ENCODE results near the gene VTI1A.

VTI1A gene

DNA sequence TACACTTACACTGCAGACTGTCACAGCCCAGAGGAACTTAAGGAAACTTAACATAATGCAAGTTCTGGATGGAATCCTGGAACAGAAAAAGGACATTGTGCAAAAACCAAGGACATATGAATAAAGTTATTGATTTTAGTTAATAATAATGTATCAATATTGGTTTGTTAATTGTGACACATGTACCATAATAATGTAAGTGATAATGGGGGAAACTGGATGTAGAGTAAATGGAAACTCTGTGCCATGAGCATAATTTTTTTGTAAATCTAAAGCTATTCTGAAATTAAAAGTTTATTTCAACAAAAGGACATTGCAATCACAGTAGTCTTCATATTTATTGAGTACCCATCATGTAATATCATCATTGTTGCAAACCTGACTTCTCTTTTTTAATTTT lies 107.2 kb downstream of the VTI1A start:
- DNase-seq (ENCODE audit: insufficient read length) = no peak
- no peak for FAIRE-seq
- TF ChIP-seq POLR2A (IDR thresholded peaks at IDR 0.05; ENCODE audit: low read depth, low read length) (no peak), POLR2AphosphoS5 (IDR thresholded peaks at IDR 0.05; ENCODE audit: low read depth, low read length) (no peak)

DNA sequence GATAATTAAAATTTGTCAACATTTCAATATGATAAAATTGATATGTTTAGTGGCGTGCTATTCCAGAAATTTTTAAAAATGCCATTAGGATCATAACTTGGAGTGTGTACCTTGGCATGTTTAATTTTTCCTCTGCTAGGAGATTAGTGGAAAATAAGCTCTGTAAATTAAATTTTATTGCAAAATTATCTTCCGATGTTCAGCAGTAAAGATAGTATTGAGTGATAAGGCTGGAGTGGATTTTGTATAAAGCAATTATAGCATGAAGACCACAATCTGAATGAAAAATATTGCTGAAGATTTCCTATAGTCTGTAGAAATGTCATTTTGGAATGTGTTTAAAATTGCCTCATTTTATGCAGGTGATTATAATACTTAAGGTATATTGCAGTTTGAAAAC lies 110.2 kb downstream of the VTI1A start:
- no peak for FAIRE-seq
- DNase-seq (ENCODE audit: insufficient read length) = no peak
- TF ChIP-seq POLR2A (IDR thresholded peaks at IDR 0.05; ENCODE audit: low read depth, low read length) (no peak), POLR2AphosphoS5 (IDR thresholded peaks at IDR 0.05; ENCODE audit: low read depth, low read length) (no peak), TAF1 (IDR thresholded peaks at IDR 0.05; ENCODE audit: borderline replicate concordance, low read depth, low read length) (no peak)

DNA sequence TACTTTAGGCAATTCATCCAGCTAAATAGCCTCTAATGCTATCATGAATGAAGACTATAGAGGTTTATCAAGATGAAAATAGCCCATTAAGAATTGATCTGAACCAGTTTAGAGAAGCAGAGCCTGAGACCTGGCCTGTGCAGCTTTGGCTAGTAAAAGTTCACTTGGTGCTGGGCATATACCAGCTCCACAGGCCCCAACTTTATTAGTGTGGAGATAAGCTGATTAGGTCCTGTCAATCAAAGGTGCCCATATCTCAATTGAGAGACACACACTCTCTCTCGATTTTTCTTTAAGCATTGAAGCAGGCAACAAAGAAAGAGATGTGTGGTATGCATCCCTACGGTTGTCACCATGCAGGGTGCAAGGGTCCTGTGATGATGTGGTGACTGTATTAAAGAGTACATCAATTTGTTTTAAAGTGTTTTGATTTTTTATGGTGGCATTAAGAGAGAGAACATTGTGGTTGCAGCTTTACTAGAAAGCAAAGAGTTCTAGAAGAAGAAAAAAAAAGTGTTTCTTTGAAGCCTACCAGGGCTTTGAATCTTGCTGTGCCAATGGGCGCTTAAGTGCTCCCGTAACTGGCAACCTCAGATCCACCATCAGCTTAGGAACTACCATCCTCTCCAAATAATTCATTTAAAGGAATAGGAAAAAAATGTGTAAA lies 111.6 kb downstream of the VTI1A start:
- FAIRE-seq (no peak), DNase-seq (ENCODE audit: insufficient read length) (no peak)
- TF ChIP-seq POLR2AphosphoS5 (IDR thresholded peaks at IDR 0.05; ENCODE audit: low read depth, low read length) = no peak
- TF ChIP-seq TAF1 (IDR thresholded peaks at IDR 0.05; ENCODE audit: borderline replicate concordance, low read depth, low read length) = no peak
- no peak for TF ChIP-seq POLR2A (IDR thresholded peaks at IDR 0.05; ENCODE audit: low read depth, low read length)

DNA sequence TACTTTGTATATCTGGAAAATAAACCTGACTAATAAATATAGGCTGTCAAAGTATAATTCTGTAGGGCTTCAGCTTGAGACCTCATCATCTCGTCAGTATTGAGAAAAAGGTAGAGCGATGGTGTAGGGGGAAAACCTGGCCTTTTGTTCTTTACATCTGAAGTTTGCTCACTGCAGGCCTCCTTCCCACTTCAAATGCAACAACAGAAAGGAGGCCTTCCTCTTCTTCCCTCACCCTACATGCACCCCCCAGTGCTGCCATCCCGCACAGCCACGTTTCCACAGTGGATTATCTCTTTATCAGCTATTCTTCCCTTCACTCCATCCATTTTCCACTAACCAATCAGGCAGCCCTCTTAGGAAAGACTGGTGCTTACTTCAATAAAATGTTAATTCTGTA lies 112.3 kb downstream of the VTI1A start:
- no peak for FAIRE-seq
- no peak for DNase-seq (ENCODE audit: insufficient read length)

DNA sequence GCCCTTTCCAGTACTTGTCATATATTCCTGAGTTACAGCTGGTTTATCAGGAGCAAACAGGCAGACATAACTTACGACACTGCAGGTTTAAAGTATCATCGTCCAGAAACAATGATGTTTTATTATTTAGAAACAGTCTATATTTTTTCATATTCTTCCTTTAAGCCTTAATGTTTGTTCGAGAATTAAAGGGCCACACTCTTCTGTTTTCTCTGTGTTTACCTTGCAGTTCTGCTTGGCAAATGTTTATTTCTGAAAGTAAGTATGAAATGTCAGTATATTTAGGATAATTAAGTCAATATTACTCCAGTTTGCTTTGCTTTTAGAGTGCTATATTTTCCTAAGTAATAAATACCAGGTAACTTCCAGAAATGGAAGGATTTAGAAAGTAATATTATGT lies 115.1 kb downstream of the VTI1A start:
- DNase-seq (ENCODE audit: insufficient read length) (no peak), FAIRE-seq (no peak)
- TF ChIP-seq TAF1 (IDR thresholded peaks at IDR 0.05; ENCODE audit: borderline replicate concordance, low read depth, low read length) (no peak), POLR2A (IDR thresholded peaks at IDR 0.05; ENCODE audit: low read depth, low read length) (no peak), POLR2AphosphoS5 (IDR thresholded peaks at IDR 0.05; ENCODE audit: low read depth, low read length) (no peak)

More for the DNA sequence above, 112.3 kb downstream of the VTI1A start:
- TF ChIP-seq POLR2AphosphoS5 (IDR thresholded peaks at IDR 0.05; ENCODE audit: low read depth, low read length) (no peak), POLR2A (IDR thresholded peaks at IDR 0.05; ENCODE audit: low read depth, low read length) (no peak), TAF1 (IDR thresholded peaks at IDR 0.05; ENCODE audit: borderline replicate concordance, low read depth, low read length) (no peak)

DNA sequence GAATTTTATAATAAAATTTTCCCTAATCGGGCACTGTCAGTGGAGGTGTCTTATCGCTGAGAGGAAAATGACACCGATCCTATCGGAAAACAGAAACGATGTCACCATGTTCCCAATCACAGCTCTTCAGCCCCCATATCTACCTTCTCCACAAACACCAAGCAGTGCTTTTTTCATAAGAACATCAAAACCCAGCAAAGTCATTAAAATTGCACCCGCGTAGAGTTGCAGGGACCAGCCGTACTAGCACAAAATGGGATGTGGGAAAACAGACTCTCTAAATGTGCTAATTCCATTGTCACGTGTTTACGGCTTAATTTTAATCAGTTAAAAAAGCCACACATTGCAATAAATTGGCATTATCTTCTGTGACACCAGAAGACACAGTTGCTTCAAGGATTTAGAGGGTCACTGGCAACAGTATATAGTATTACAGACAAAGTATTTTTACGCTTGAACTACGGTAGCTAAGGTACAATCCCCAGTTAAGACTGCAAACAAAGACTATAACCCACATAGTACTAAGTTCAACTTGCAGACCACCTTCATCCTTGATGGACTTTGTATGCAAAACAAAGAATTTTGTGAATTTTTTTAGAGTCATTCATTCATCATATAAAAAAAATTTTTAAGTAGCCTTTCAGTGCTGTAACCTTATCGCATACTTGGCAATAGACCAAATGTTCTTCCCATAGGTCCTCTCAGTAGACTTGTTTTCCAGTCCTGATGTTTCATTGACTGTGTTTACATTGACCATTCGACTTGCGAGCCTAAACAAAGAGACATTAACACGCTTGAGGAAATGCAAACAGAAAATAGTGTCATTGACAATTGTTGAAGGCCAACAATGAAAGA lies 116.0 kb downstream of the VTI1A start:
- no peak for FAIRE-seq
- no peak for TF ChIP-seq TAF1 (IDR thresholded peaks at IDR 0.05; ENCODE audit: borderline replicate concordance, low read depth, low read length)
- no peak for TF ChIP-seq POLR2AphosphoS5 (IDR thresholded peaks at IDR 0.05; ENCODE audit: low read depth, low read length)
- DNase-seq (ENCODE audit: insufficient read length) = no peak

DNA sequence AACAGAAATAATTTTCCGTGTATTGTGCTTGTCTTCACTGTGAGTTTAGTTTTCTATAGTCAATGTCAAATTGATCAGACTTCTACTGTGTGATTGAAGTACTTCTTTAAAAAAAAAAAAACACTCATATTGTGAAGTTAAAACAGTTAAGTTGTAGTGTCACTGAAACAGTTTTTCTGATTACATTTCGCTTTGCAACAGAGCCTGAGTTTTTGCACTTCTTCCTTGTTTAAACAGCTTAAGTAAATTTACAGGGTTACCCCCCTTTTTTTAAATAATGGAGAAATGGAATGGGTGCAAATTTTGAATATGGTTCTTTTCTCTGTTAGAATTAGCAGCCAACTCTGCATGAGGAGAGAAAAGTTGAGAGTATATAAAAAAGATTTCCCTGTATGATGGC lies 117.3 kb downstream of the VTI1A start:
- FAIRE-seq (no peak), DNase-seq (ENCODE audit: insufficient read length) (no peak)
- no peak for TF ChIP-seq POLR2AphosphoS5 (IDR thresholded peaks at IDR 0.05; ENCODE audit: low read depth, low read length)
- TF ChIP-seq POLR2A (IDR thresholded peaks at IDR 0.05; ENCODE audit: low read depth, low read length) = no peak
- no peak for TF ChIP-seq TAF1 (IDR thresholded peaks at IDR 0.05; ENCODE audit: borderline replicate concordance, low read depth, low read length)

DNA sequence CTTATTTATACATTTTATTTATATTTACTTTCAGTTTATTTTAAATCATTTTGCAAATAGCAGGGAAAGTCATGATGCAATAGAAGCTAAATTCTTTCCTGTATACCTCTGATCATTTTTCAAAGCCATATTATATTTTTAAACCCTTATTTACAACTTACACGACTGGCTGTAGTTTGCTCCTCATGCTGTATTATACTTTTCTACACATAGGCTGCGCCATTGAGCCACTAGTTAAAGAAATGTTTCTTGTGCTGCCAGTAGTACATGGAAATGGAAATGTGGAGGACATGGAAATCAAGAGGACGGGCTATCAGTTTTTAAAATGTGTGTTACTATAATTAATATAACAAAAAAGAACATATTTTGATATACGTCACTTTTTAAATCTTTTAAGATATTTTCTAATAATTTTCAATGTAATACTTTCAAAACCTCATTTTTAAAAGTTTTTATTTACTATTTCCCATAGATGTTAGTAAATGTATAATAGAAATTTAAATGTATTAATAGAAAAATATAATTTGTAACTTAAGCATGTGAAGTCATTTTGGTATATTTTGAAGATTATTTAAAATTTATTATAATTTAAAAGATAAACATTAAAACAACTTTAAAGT lies 118.5 kb downstream of the VTI1A start:
- no peak for FAIRE-seq
- no peak for TF ChIP-seq TAF1 (IDR thresholded peaks at IDR 0.05; ENCODE audit: borderline replicate concordance, low read depth, low read length)
- no peak for TF ChIP-seq POLR2AphosphoS5 (IDR thresholded peaks at IDR 0.05; ENCODE audit: low read depth, low read length)
- no peak for TF ChIP-seq POLR2A (IDR thresholded peaks at IDR 0.05; ENCODE audit: low read depth, low read length)

DNA sequence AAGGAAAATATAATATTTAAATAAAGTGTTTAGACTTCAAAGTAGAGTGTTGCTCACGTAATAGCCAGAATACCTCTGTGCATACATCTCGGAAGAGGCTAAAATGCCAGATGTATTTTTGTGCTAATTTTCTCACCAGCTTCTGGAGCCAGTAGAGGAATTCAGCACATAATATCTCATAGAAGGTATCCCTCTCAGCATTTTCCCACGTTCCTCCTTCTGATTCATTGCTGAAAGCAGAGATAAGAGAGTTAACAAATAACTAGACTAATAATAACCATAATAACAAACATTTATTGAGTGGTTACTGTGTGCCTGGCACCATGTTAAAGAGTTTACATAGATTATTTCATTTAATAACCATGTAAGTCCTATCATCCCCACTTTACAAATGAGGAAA lies 123.6 kb downstream of the VTI1A start:
- TF ChIP-seq POLR2A (IDR thresholded peaks at IDR 0.05; ENCODE audit: low read depth, low read length) = no peak
- no peak for TF ChIP-seq POLR2AphosphoS5 (IDR thresholded peaks at IDR 0.05; ENCODE audit: low read depth, low read length)
- TF ChIP-seq TAF1 (IDR thresholded peaks at IDR 0.05; ENCODE audit: borderline replicate concordance, low read depth, low read length) = no peak
- DNase-seq (ENCODE audit: insufficient read length) (no peak), FAIRE-seq (no peak)

More for the DNA sequence above, 118.5 kb downstream of the VTI1A start:
- DNase-seq (ENCODE audit: insufficient read length) = no peak

DNA sequence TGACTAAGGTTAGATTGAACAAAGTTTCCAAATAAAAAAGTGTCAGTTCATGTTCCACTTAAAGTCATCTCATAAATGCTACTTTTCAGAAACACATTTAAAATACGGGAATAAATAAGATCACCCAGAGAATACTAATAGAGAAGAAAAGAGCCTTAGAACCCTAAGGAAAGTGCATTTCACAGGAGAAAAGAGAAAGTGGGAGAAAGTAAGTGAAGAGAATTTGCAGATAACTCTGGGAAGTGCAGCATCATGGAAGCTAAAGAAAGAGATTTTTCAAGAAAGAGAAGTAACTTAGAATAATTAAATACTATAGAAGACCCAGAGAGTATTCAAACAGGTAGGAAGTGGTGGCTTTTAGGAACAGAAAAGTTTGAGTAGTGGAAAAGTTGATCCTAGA lies 132.6 kb downstream of the VTI1A start:
- TF ChIP-seq TAF1 (IDR thresholded peaks at IDR 0.05; ENCODE audit: borderline replicate concordance, low read depth, low read length) (no peak), POLR2AphosphoS5 (IDR thresholded peaks at IDR 0.05; ENCODE audit: low read depth, low read length) (no peak), POLR2A (IDR thresholded peaks at IDR 0.05; ENCODE audit: low read depth, low read length) (no peak)
- no peak for DNase-seq (ENCODE audit: insufficient read length)
- FAIRE-seq = no peak

DNA sequence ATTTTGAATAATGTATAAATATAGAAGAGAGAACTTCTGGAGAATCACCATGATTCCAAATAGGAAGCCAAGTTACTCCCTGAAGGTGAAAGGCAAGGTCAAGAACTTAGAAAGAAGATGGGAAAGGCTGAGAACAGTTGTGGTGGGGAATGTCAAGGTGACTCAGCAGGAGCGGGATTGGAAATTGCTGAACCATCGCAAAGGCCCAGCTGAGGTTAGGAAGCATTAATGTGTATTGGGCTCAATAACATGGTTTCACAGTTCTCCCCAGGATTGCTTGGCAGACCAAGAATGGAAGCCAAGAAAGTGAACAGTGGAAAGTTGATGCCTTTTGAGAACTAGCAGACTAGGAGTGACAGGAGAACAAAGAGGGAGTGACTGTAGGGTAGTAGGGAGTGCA lies 133.3 kb downstream of the VTI1A start:
- FAIRE-seq (no peak), DNase-seq (ENCODE audit: insufficient read length) (no peak)
- no peak for TF ChIP-seq POLR2AphosphoS5 (IDR thresholded peaks at IDR 0.05; ENCODE audit: low read depth, low read length)
- TF ChIP-seq TAF1 (IDR thresholded peaks at IDR 0.05; ENCODE audit: borderline replicate concordance, low read depth, low read length) = no peak
- TF ChIP-seq POLR2A (IDR thresholded peaks at IDR 0.05; ENCODE audit: low read depth, low read length) = no peak

DNA sequence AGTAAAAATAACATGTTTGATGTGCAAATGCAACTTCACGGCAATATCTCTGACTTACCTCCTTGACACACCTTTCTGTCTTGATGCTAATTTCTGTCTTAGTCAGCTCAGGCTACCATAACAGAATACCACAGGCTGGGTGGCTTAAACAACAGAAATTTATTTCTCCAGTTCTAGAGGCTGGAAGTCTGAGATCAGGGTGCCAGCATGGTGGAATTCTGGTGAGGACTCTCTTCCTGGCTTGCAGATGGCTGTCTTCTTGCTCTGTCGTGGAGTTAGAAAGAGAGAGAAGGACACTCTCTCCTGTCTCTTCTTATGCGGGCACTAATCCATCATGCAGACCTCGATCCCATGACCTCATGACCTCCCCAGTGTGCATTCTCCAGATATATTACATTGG lies 134.9 kb downstream of the VTI1A start:
- no peak for FAIRE-seq
- DNase-seq (ENCODE audit: insufficient read length) = no peak
- TF ChIP-seq TAF1 (IDR thresholded peaks at IDR 0.05; ENCODE audit: borderline replicate concordance, low read depth, low read length) (no peak), POLR2A (IDR thresholded peaks at IDR 0.05; ENCODE audit: low read depth, low read length) (no peak), POLR2AphosphoS5 (IDR thresholded peaks at IDR 0.05; ENCODE audit: low read depth, low read length) (no peak)

All from GM12892 (cell line).